CD8-positive, alpha-beta memory T cell (primary cell): Measurements from ENCODE around the gene ZNF629. TPM values are rescaled to one million over a fixed set of nuclear protein-coding genes. Genes with fewer than 3 reads are reported as not detected.

Experiments
- CTCF ChIA-PET: fragments of 350-600 bp; sonication (Branson Sonifier 250); formaldehyde crosslinking; loops from one replicate; lab custom pipeline; 2021; ENCODE audit warnings: antibody characterized with exemption; lab: Charles Lee
- POLR2A ChIA-PET: fragments of 350-600 bp; sonication (Branson Sonifier 250); formaldehyde crosslinking; loops from one replicate; lab custom pipeline; 2021; ENCODE audit warnings: antibody characterized with exemption; lab: Charles Lee
- DNase-seq, 5 donors: peaks; one replicate each; pipeline versions ENCODE4 v3.0.0 to v3.0.0-alpha.2; 2020 to 2022; ENCODE audit warnings: mixed read lengths in 1 of 5
- H3K27ac ChIP-seq: one replicate; pipeline ENCODE4 v1.7.0; 2013; ENCODE audit warnings: low read depth, mild to moderate bottlenecking, low read length, moderate library complexity
- H3K27me3 ChIP-seq: 2 replicates; pipeline ENCODE4 v1.7.0; 2013; ENCODE audit warnings: low read length, mild to moderate bottlenecking; ENCODE audit not compliant: insufficient read depth, poor library complexity, severe bottlenecking
- H3K36me3 ChIP-seq: 2 replicates; pipeline ENCODE4 v1.7.0; 2013; ENCODE audit warnings: mild to moderate bottlenecking, low read length, moderate library complexity; ENCODE audit not compliant: insufficient read depth
- H3K4me1 ChIP-seq: 2 replicates; pipeline ENCODE4 v1.7.0; 2013; ENCODE audit warnings: mild to moderate bottlenecking, low read length, moderate library complexity; ENCODE audit not compliant: insufficient read depth
- H3K4me3 ChIP-seq: 2 replicates; pipeline ENCODE4 v1.7.0; 2013; ENCODE audit warnings: mild to moderate bottlenecking, low read length
- H3K9me3 ChIP-seq: 2 replicates; pipeline ENCODE4 v1.7.0; 2013; ENCODE audit warnings: mild to moderate bottlenecking, low read length
- H3K27ac Mint-ChIP-seq, 8 donors: one replicate each; pipeline ENCODE4 v1.8.0; 2020 to 2021; ENCODE audit warnings: mixed read lengths in 8 of 8, mild to moderate bottlenecking in 6 of 8, inconsistent platforms in 3 of 8, moderate library complexity in 3 of 8
- H3K27me3 Mint-ChIP-seq, 2 donors: one replicate each; pipeline ENCODE4 v1.8.0; 2020 to 2021; ENCODE audit warnings: mixed read lengths in 2 of 2, mild to moderate bottlenecking in 1 of 2, moderate library complexity in 1 of 2
- H3K36me3 Mint-ChIP-seq, 3 donors: one replicate each; pipeline ENCODE4 v1.8.0; 2020 to 2021; ENCODE audit warnings: mixed read lengths in 3 of 3, inconsistent platforms in 1 of 3, mild to moderate bottlenecking in 1 of 3
- H3K4me1 Mint-ChIP-seq, 3 donors: one replicate each; pipeline ENCODE4 v1.8.0; 2020 to 2021; ENCODE audit warnings: mixed read lengths in 3 of 3, inconsistent platforms in 1 of 3, mild to moderate bottlenecking in 1 of 3
- H3K4me3 Mint-ChIP-seq, 7 donors: one replicate each; pipeline ENCODE4 v1.8.0; 2020 to 2021; ENCODE audit warnings: mixed read lengths in 7 of 7, mild to moderate bottlenecking in 6 of 7, moderate library complexity in 4 of 7, inconsistent platforms in 2 of 7
- H3K9me3 Mint-ChIP-seq, 5 donors: one replicate each; pipeline ENCODE4 v1.8.0; 2020 to 2022; ENCODE audit warnings: mixed read lengths in 5 of 5, mild to moderate bottlenecking in 3 of 5, moderate library complexity in 2 of 5, inconsistent platforms in 1 of 5
- polyA plus RNA-seq: library from polyadenylated mRNA; unstranded; fragments of 300-500 nt; fragmentation: Illumina TruSeq; gene quantifications from one replicate; pipeline ENCODE4 v1.2.3, GENCODE V29; 2021
- total RNA-seq, 2 experiments: library from RNA; stranded (reverse); gene quantifications; one replicate each; pipeline ENCODE4 v1.2.3, GENCODE V29; 2021

Gene ZNF629
- total and polyA plus RNA-seq, 3 experiments from 2014 or later = 1.1 to 5.7 (median 5.6) TPM

- DNase-seq = no peak
- H3K9me3 Mint-ChIP-seq = no peaks in the 10 kb centered on the region
- ChIA-PET CTCF (interaction anchor here (1.2 to 2.1 kb wide), 2 partner anchors 36 to 45 kb away, joined by 4 to 5 read pairs; no protein-coding TSS in a partner anchor), POLR2A (interaction anchor here (0.9 kb wide), 1 partner anchor 44 kb away, joined by 3 read pairs; no protein-coding TSS in a partner anchor)
- peak overlapping the region in 2 of 8 donors; percentile 6 to 50 for H3K27ac Mint-ChIP-seq
- H3K4me3 ChIP-seq = no peak overlapping the region
- peaks cover 74% of the 10 kb centered on the region for H3K36me3 ChIP-seq
- no peak overlapping the region for H3K27ac ChIP-seq
- peaks cover 11% of the 10 kb centered on the region for H3K4me1 ChIP-seq
- H3K9me3 ChIP-seq = no peaks in the 10 kb centered on the region
- H3K4me1 Mint-ChIP-seq = peaks cover 28 to 45% (median 37%) of the 10 kb centered on the region in 3 donors
- H3K27me3 Mint-ChIP-seq = no peaks in the 10 kb centered on the region
- H3K27me3 ChIP-seq = no peaks in the 10 kb centered on the region
- H3K36me3 Mint-ChIP-seq = peaks cover 4 to 97% (median 28%) of the 10 kb centered on the region in 3 donors
- no peak overlapping the region for H3K4me3 Mint-ChIP-seq
Measured at GRCh38 chr16:30769379-30770089, 17.5 kb downstream of the ZNF629 start.

GRCh38 chr16:30768583-30769181 is 18.3 kb downstream of the ZNF629 start:
- Histone ChIP-seq H3K4me1 (peaks cover 19% of the 10 kb centered on the region), H3K4me3 (no peak overlapping the region), H3K36me3 (peaks cover 82% of the 10 kb centered on the region), H3K27me3 (no peaks in the 10 kb centered on the region), H3K27ac (no peak overlapping the region), H3K9me3 (no peaks in the 10 kb centered on the region)
- ChIA-PET POLR2A (interaction anchor here (0.9 kb wide), 1 partner anchor 45 kb away, joined by 3 read pairs; no protein-coding TSS in a partner anchor), CTCF (interaction anchor here (1.4 to 2.1 kb wide), 3 partner anchors 45 to 133 kb away, joined by 5 read pairs; no protein-coding TSS in a partner anchor)
- DNase-seq = no peak
- H3K27me3 Mint-ChIP-seq = no peaks in the 10 kb centered on the region
- no peak overlapping the region for H3K4me3 Mint-ChIP-seq
- H3K36me3 Mint-ChIP-seq = peaks cover 4 to 97% (median 28%) of the 10 kb centered on the region in 3 donors
- peaks cover 30 to 46% (median 42%) of the 10 kb centered on the region in 3 donors for H3K4me1 Mint-ChIP-seq
- peak overlapping the region in 3 of 8 donors; percentile 32 to 89 (median 56) for H3K27ac Mint-ChIP-seq
- no peaks in the 10 kb centered on the region for H3K9me3 Mint-ChIP-seq

DNA sequence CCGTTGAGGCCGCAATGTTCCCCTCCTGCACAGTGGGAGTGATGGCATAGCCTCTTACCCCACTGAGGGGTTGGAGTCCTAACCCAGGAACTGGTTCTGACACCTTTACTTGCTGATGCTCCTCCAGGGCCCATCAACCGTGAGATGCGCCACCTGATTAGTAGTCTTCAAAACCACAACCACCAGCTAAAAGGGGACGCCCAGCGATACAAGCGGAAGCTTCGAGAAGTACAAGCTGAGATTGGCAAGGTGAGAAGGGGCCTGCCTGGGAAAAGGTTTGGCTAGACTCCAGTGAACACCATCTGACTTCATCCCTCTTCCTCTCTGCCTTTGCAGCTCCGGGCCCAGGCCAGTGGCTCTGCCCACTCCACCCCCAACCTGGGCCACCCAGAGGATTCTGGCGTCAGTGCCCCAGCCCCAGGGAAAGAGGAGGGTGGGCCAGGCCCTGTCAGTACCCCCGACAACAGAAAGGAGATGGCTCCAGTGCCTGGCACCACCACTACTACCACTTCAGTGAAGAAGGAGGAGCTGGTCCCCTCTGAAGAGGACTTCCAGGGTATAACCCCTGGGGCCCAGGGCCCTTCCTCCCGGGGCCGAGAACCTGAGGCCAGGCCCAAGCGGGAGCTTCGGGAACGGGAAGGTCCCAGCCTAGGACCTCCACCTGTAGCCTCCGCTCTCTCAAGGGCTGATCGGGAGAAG is 19.1 kb downstream of the ZNF629 start:
- Histone ChIP-seq H3K27me3 (no peaks in the 10 kb centered on the region), H3K4me1 (peaks cover 27% of the 10 kb centered on the region), H3K36me3 (peaks cover 87% of the 10 kb centered on the region), H3K9me3 (no peaks in the 10 kb centered on the region), H3K27ac (no peak overlapping the region), H3K4me3 (no peak overlapping the region)
- Mint-ChIP-seq H3K4me1 (peaks cover 34 to 51% (median 45%) of the 10 kb centered on the region in 3 donors), H3K9me3 (no peaks in the 10 kb centered on the region), H3K27me3 (no peaks in the 10 kb centered on the region), H3K27ac (peak overlapping the region; percentile 37 to 97 (median 87)), H3K4me3 (peak overlapping the region; percentile 23 to 86 (median 59)), H3K36me3 (peaks cover 4 to 97% (median 24%) of the 10 kb centered on the region in 3 donors)
- CTCF ChIA-PET = interaction anchor here (1.4 to 1.9 kb wide), 2 partner anchors 46 to 134 kb away, joined by 5 read pairs; no protein-coding TSS in a partner anchor
- DNase-seq = peak in 4 of 5 donors; percentile 45 to 82 (median 70)
- POLR2A ChIA-PET = interaction anchor here (0.8 kb wide), 1 partner anchor 139 kb away, joined by 3 read pairs; no protein-coding TSS in a partner anchor

GRCh38 chr16:30766933-30767284 is 20.1 kb downstream of the ZNF629 start:
- DNase-seq = no peak
- H3K36me3 ChIP-seq = peaks cover 78% of the 10 kb centered on the region
- CTCF ChIA-PET = interaction anchor here (1.9 kb wide), 1 partner anchor 135 kb away, joined by 5 read pairs; no protein-coding TSS in a partner anchor
- Mint-ChIP-seq H3K4me1 (peaks cover 33 to 52% (median 45%) of the 10 kb centered on the region in 3 donors), H3K36me3 (peaks cover 4 to 97% (median 17%) of the 10 kb centered on the region in 3 donors), H3K27me3 (no peaks in the 10 kb centered on the region), H3K4me3 (peak overlapping the region in 2 of 7 donors; percentile 36 to 65), H3K27ac (peak overlapping the region in 7 of 8 donors; percentile 1 to 95 (median 87)), H3K9me3 (no peaks in the 10 kb centered on the region)
- H3K27ac ChIP-seq = no peak overlapping the region
- no peaks in the 10 kb centered on the region for H3K27me3 ChIP-seq
- H3K4me1 ChIP-seq = peaks cover 31% of the 10 kb centered on the region
- no peak overlapping the region for H3K4me3 ChIP-seq
- no peaks in the 10 kb centered on the region for H3K9me3 ChIP-seq
- POLR2A ChIA-PET = interaction anchor here (0.5 to 0.6 kb wide), 2 partner anchors 104 to 173 kb away, joined by 3 to 5 read pairs; no protein-coding TSS in a partner anchor

DNA sequence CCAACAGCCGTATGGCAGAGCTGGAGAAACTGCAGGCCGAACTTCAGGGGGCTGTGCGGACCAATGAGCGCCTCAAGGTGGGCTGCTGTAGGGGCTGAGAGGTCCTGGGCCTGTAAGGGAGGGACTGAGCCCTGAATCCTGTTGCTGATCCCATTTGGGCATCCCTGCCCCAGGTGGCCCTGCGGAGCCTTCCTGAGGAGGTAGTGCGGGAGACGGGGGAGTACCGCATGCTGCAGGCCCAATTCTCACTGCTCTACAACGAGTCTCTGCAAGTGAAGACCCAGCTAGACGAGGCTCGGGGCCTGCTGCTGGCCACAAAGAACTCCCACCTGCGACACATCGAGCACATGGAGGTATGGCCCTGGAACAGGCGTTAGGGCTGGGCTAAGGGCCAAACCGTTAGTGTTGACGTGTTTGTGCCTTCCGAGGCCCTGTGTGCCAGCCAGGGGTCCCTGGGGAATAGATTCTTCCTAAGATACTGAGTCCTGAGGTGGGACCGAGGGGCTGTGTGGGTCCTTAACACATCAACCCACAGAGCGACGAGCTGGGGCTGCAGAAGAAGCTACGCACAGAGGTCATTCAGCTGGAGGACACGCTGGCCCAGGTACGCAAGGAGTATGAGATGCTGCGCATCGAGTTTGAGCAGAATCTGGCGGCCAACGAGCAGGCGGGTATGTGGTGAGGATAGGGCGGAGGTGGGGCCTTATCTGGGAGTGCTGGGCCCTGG is 20.6 kb downstream of the ZNF629 start:
- H3K9me3 Mint-ChIP-seq = no peaks in the 10 kb centered on the region
- no peak overlapping the region for H3K4me3 ChIP-seq
- POLR2A ChIA-PET = interaction anchor here (0.5 to 0.6 kb wide), 2 partner anchors 103 to 173 kb away, joined by 3 to 5 read pairs; no protein-coding TSS in a partner anchor
- H3K4me1 ChIP-seq = peaks cover 33% of the 10 kb centered on the region
- H3K27me3 Mint-ChIP-seq = no peaks in the 10 kb centered on the region
- peaks cover 76% of the 10 kb centered on the region for H3K36me3 ChIP-seq
- H3K27ac Mint-ChIP-seq = peak overlapping the region in 2 of 8 donors; percentile 45 to 91
- no peaks in the 10 kb centered on the region for H3K9me3 ChIP-seq
- H3K36me3 Mint-ChIP-seq = peaks cover 4 to 95% (median 17%) of the 10 kb centered on the region in 3 donors
- CTCF ChIA-PET = interaction anchor here (1.9 kb wide), 1 partner anchor 136 kb away, joined by 5 read pairs; no protein-coding TSS in a partner anchor
- H3K27me3 ChIP-seq = no peaks in the 10 kb centered on the region
- peaks cover 35 to 54% (median 47%) of the 10 kb centered on the region in 3 donors for H3K4me1 Mint-ChIP-seq
- no peak overlapping the region for H3K27ac ChIP-seq
- no peak for DNase-seq
- H3K4me3 Mint-ChIP-seq = peak overlapping the region in 1 of 7 donors; percentile 36

GRCh38 chr16:30764816-30765465 is 22.1 kb downstream of the ZNF629 start:
- peaks cover 66% of the 10 kb centered on the region for H3K36me3 ChIP-seq
- DNase-seq = no peak
- no peaks in the 10 kb centered on the region for H3K27me3 ChIP-seq
- H3K27ac Mint-ChIP-seq = peak overlapping the region in 3 of 8 donors; percentile 31 to 97 (median 80)
- peaks cover 43% of the 10 kb centered on the region for H3K4me1 ChIP-seq
- H3K27ac ChIP-seq = no peak overlapping the region
- peak overlapping the region in 1 of 7 donors; percentile 75 for H3K4me3 Mint-ChIP-seq
- peaks cover 4 to 85% (median 17%) of the 10 kb centered on the region in 3 donors for H3K36me3 Mint-ChIP-seq
- H3K4me3 ChIP-seq = no peak overlapping the region
- CTCF ChIA-PET = interaction anchor here (0.6 kb wide), 1 partner anchor 326 kb away, joined by 3 read pairs; no protein-coding TSS in a partner anchor
- H3K9me3 ChIP-seq = no peaks in the 10 kb centered on the region
- no peaks in the 10 kb centered on the region for H3K9me3 Mint-ChIP-seq
- POLR2A ChIA-PET = interaction anchor here (0.8 kb wide), 1 partner anchor 49 kb away, joined by 3 read pairs; no protein-coding TSS in a partner anchor
- H3K4me1 Mint-ChIP-seq = peaks cover 44 to 61% (median 57%) of the 10 kb centered on the region in 3 donors
- no peaks in the 10 kb centered on the region for H3K27me3 Mint-ChIP-seq
